ENCODE data around the gene GSTCD.

- TF ChIP-seq CTCF (IDR thresholded peaks at IDR 0.05) (no peak), POLR2A (IDR thresholded peaks at IDR 0.05) (no peak), POLR2AphosphoS5 (IDR thresholded peaks at IDR 0.05) (no peak), EP300 (IDR thresholded peaks at IDR 0.05) (no peak)
Observed at GRCh38 chr4:105659190-105659589, 49.4 kb upstream of the GSTCD start.
